HepG2 (cell line): ENCODE results near the gene CARD19. TPM values are rescaled to one million over a fixed set of nuclear protein-coding genes. Genes with fewer than 3 reads are reported as not detected.
A peak's percentile ranks its signal among the peaks of the same experiment; 100 is the strongest.

Source experiments
- CEBPB ChIP-seq: IDR thresholded peaks from 2 replicates; pipeline ENCODE4 v1.6.1; 2011; ENCODE audit warnings: low read depth, low read length, improper control_type of control experiment, borderline replicate concordance
- FOSL2 ChIP-seq: sonication (generic); formaldehyde crosslinking; IDR thresholded peaks from 2 replicates; pipeline ENCODE4 v1.4.0; 2020; ENCODE audit warnings: missing genetic modification reagents
- HIVEP1 ChIP-seq: sonication (generic); formaldehyde crosslinking; IDR thresholded peaks from 2 replicates; pipeline ENCODE4 v1.4.0; 2020; ENCODE audit warnings: mild to moderate bottlenecking, missing genetic modification reagents
- HOXA7 ChIP-seq: sonication (generic); formaldehyde crosslinking; IDR thresholded peaks from 2 replicates; pipeline ENCODE4 v1.8.1; 2022; ENCODE audit warnings: mild to moderate bottlenecking, missing genetic modification reagents, moderate library complexity
- KMT2A ChIP-seq: sonication (generic); formaldehyde crosslinking; IDR thresholded peaks from 2 replicates; pipeline ENCODE4 v1.4.0; 2020; ENCODE audit warnings: missing genetic modification reagents
- MAFK ChIP-seq, 2 experiments: IDR thresholded peaks in 1 of 2; conservative IDR thresholded peaks in 1 of 2; 2 replicates each; pipeline ENCODE4 v1.6.1; 2011; ENCODE audit warnings: improper control_type of control experiment in 2 of 2, low read length in 2 of 2
- MATR3 ChIP-seq: sonication (generic); formaldehyde crosslinking; IDR thresholded peaks from 2 replicates; pipeline ENCODE4 v1.4.0; 2020; ENCODE audit warnings: missing genetic modification reagents
- POLR2A ChIP-seq, 2 experiments: IDR thresholded peaks; 2 replicates each; pipeline ENCODE4 v1.6.1; 2011; ENCODE audit warnings: low read depth in 2 of 2, low read length in 2 of 2, mild to moderate bottlenecking in 1 of 2, moderate library complexity in 1 of 2; ENCODE audit not compliant: insufficient read depth in 1 of 2
- PRPF4 ChIP-seq: fragments of 200-400 bp; formaldehyde crosslinking; IDR thresholded peaks from 2 replicates; pipeline ENCODE4 v1.6.1; 2016; ENCODE audit warnings: low read length, low read depth; ENCODE audit not compliant: poor library complexity, severe bottlenecking
- RAD21 ChIP-seq: fragments of 450-650 bp; formaldehyde crosslinking; IDR thresholded peaks from 2 replicates; pipeline ENCODE4 v1.5.0; 2020; ENCODE audit warnings: mild to moderate bottlenecking
- REL ChIP-seq: sonication (generic); formaldehyde crosslinking; conservative IDR thresholded peaks from 2 replicates; pipeline ENCODE4 v1.8.0; 2022; ENCODE audit warnings: mild to moderate bottlenecking, missing genetic modification reagents, moderate library complexity
- RFX1 ChIP-seq: fragments of 450-650 bp; IDR thresholded peaks from 2 replicates; pipeline ENCODE4 v1.6.1; 2017
- RFXAP ChIP-seq: sonication (generic); formaldehyde crosslinking; IDR thresholded peaks from 2 replicates; pipeline ENCODE4 v1.4.0; 2020; ENCODE audit warnings: missing genetic modification reagents, borderline replicate concordance
- RXRA ChIP-seq: sonication (generic); formaldehyde crosslinking; IDR thresholded peaks from 2 replicates; pipeline ENCODE4 v1.5.1; 2020; ENCODE audit warnings: missing genetic modification reagents
- TBP ChIP-seq: sonication (generic); formaldehyde crosslinking; IDR thresholded peaks from 2 replicates; pipeline ENCODE4 v1.5.0; 2020; ENCODE audit warnings: missing genetic modification reagents
- ZNF282 ChIP-seq: fragments of 450-650 bp; IDR thresholded peaks from 2 replicates; pipeline ENCODE4 v1.6.1; 2018; ENCODE audit not compliant: partially characterized antibody
- ZNF296 ChIP-seq: sonication (generic); formaldehyde crosslinking; conservative IDR thresholded peaks from 2 replicates; pipeline ENCODE4 v1.5.0; 2020; ENCODE audit warnings: mild to moderate bottlenecking, missing genetic modification reagents
- ZNF33A ChIP-seq: sonication (generic); formaldehyde crosslinking; IDR thresholded peaks from 2 replicates; pipeline ENCODE4 v1.5.1; 2020; ENCODE audit warnings: missing genetic modification reagents, mild to moderate bottlenecking, moderate library complexity, borderline replicate concordance
- ZNF552 ChIP-seq: sonication (generic); formaldehyde crosslinking; IDR thresholded peaks from 2 replicates; pipeline ENCODE4 v1.9.0; 2022; ENCODE audit warnings: missing genetic modification reagents, mild to moderate bottlenecking, borderline replicate concordance
- ZNF577 ChIP-seq: sonication (generic); formaldehyde crosslinking; IDR thresholded peaks from 2 replicates; pipeline ENCODE4 v1.4.0; 2020; ENCODE audit warnings: mild to moderate bottlenecking, low read depth, missing genetic modification reagents, borderline replicate concordance
- ZNF746 ChIP-seq: sonication (generic); formaldehyde crosslinking; IDR thresholded peaks from 2 replicates; pipeline ENCODE4 v1.8.0; 2022; ENCODE audit warnings: mild to moderate bottlenecking, missing genetic modification reagents
- polyA plus RNA-seq, 8 experiments: library from polyadenylated mRNA; depleted of rRNA in 3 of 8; stranded (reverse) in 7 of 8; unstranded in 1 of 8; fragments of >200 nt; fragmentation: Illumina TruSeq in 4 of 8; extraction: Trizol in 4 of 8; gene quantifications; 2 replicates each; pipeline versions ENCODE4 v1.2.1 to v1.2.3, GENCODE V29; 2011 to 2016; ENCODE audit warnings: low read depth in 4 of 8, missing spikeins in 1 of 8, mixed read lengths in 1 of 8; ENCODE audit not compliant: insufficient read depth in 1 of 8
- total RNA-seq, 5 experiments: library from RNA; depleted of rRNA; stranded (reverse); fragments of >200 nt; fragmentation: Illumina TruSeq; extraction: Trizol; gene quantifications; 2 replicates each; pipeline ENCODE4 v1.2.3, GENCODE V29; 2016; ENCODE audit warnings: low read depth in 1 of 5
- TF ChIP-seq, protein P1 (sequence below): sonication (generic); formaldehyde crosslinking; IDR thresholded peaks from 2 replicates; pipeline ENCODE4 v1.4.0; 2020; ENCODE audit warnings: mild to moderate bottlenecking, missing genetic modification reagents
- TF ChIP-seq, protein P2 (sequence below): sonication (generic); formaldehyde crosslinking; IDR thresholded peaks from 2 replicates; pipeline ENCODE4 v1.9.0; 2022; ENCODE audit warnings: low read depth, missing genetic modification reagents

CARD19 gene
- total and polyA plus RNA-seq, 2 of the 13 experiments (the other 11 are each of a cell fraction or from before 2014, with no cell fraction given), result 18.4 to 47.2 TPM

DNA sequence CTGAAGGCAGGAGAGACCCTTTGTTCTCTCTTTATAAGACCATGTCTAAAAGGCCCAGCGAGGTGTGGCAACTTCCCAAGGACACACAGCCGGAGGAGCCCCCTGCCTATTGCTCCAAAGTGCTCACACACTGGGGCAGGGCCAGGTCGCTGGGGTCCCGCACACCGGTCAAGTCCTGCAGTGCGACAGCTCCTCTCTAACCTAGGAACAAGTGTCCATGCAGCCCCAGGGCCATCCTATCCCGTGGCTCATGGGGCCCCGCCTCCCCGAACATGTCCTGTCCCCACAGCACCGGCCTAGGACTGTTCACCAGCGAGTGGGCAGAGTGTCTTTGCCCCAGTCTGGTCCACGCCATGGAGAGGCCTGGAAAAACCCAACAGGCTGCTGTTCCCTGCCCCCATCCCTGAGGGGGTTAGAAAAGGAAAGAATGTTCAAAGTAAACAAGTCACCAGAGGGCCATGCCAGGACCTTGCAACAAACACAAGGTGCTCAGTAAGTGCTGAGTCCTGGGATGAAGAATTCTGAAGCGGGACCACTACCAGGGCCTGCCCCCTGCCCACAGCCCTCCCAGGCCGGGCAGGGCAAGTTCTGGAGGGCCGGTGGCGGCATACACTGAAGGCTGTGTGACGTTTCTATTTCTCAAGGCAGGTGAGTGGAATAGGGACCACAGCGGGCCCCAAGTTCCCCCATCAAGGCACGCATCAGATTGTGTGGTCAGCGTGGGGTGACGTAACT lies 37.1 kb downstream of the CARD19 start (continued):
- TF ChIP-seq, protein P1, sequence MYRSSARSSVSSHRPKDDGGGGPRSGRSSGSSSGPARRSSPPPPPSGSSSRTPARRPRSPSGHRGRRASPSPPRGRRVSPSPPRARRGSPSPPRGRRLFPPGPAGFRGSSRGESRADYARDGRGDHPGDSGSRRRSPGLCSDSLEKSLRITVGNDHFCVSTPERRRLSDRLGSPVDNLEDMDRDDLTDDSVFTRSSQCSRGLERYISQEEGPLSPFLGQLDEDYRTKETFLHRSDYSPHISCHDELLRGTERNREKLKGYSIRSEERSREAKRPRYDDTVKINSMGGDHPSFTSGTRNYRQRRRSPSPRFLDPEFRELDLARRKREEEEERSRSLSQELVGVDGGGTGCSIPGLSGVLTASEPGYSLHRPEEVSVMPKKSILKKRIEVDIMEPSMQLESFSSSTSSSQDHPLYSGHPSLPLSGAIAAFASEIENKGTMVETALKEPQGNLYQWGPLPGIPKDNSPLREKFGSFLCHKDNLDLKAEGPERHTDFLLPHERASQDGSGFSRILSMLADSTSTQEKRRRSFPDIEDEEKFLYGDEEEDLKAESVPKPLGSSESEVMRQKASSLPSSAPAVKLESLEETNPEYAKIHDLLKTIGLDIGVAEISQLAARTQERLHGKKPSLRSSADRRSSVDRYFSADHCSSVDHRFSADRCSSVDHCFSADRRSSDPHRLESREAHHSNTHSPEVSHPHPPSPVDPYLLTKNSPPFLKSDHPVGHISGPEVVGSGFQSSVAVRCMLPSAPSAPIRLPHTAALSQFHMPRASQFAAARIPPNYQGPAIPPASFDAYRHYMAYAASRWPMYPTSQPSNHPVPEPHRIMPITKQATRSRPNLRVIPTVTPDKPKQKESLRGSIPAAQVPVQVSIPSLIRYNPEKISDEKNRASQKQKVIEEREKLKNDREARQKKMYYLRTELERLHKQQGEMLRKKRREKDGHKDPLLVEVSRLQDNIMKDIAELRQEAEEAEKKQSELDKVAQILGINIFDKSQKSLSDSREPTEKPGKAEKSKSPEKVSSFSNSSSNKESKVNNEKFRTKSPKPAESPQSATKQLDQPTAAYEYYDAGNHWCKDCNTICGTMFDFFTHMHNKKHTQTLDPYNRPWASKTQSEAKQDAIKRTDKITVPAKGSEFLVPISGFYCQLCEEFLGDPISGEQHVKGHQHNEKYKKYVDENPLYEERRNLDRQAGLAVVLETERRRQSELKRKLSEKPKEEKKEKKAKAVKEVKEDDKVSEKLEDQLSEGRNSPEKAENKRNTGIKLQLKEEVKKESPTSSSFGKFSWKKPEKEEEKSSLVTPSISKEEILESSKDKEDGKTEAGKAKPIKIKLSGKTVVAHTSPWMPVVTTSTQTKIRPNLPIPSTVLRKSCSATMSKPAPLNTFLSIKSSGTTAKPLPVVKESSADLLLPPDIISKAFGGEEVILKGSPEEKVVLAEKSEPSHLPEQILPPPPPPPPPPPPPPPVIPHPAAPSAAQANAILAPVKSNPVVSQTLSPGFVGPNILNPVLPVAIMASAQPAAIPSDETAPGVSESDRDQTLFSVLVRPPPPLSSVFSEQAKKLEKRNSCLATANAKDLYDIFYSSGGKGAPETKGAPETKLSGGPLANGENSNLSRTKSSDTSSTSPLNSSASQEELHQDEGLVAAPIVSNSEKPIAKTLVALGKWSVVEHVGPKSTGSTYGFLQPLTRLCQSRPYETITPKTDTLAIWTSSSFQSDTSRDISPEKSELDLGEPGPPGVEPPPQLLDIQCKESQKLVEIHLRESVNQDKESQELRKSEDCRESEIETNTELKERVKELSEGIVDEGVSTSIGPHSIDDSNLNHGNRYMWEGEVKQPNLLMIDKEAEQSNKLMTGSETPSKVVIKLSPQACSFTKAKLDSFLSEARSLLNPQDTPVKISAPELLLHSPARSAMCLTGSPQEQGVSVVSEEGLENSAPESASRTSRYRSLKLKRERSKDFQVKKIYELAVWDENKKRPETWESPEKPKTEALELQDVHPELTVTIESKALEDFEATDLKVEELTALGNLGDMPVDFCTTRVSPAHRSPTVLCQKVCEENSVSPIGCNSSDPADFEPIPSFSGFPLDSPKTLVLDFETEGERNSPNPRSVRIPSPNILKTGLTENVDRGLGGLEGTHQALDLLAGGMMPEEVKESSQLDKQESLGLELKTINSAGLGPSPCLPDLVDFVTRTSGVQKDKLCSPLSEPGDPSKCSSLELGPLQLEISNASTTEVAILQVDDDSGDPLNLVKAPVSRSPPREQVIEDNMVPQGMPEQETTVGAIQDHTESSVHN (CRISPR knock-in tag), result no peak
- TF ChIP-seq RFXAP (CRISPR knock-in tag) (no peak), HOXA7 (no peak), RXRA (CRISPR knock-in tag) (no peak), KMT2A (no peak), ZNF282 (no peak), CEBPB (peak; percentile 82; the same call in 1 of the 2 replicates), HIVEP1 (no peak), MAFK (conservative IDR thresholded peaks at IDR 0.05 in 1 of 2, IDR thresholded peaks at IDR 0.05 in 1 of 2; ENCODE audit: low read length in 2 of 2) (no peak), RFX1 (no peak), ZNF746 (CRISPR knock-in tag) (no peak), REL (CRISPR knock-in tag) (no peak), TBP (CRISPR knock-in tag) (no peak), FOSL2 (CRISPR knock-in tag) (peak; percentile 54), ZNF296 (CRISPR knock-in tag) (no peak), PRPF4 (no peak), ZNF33A (CRISPR knock-in tag) (no peak), ZNF552 (CRISPR knock-in tag) (no peak; the same call in 1 of the 2 replicates), POLR2A (IDR thresholded peaks at IDR 0.05; ENCODE audit: insufficient read depth in 1 of 2, low read depth in 2 of 2, low read length in 2 of 2) (no peak), ZNF577 (CRISPR knock-in tag) (no peak), RAD21 (no peak; the same call in 1 of the 2 replicates), MATR3 (CRISPR knock-in tag) (no peak)
- TF ChIP-seq, protein P2, sequence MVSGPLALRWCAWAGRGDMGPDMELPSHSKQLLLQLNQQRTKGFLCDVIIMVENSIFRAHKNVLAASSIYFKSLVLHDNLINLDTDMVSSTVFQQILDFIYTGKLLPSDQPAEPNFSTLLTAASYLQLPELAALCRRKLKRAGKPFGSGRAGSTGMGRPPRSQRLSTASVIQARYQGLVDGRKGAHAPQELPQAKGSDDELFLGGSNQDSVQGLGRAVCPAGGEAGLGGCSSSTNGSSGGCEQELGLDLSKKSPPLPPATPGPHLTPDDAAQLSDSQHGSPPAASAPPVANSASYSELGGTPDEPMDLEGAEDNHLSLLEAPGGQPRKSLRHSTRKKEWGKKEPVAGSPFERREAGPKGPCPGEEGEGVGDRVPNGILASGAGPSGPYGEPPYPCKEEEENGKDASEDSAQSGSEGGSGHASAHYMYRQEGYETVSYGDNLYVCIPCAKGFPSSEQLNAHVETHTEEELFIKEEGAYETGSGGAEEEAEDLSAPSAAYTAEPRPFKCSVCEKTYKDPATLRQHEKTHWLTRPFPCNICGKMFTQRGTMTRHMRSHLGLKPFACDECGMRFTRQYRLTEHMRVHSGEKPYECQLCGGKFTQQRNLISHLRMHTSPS (CRISPR knock-in tag), result no peak
